ENCODE measurements around the gene SPECC1.
"Not testable (repeated sequence)": the region's sequence is repeated elsewhere in the genome, so short reads cannot be mapped to it uniquely, and the experiment has no call there.

SPECC1 gene

DNA sequence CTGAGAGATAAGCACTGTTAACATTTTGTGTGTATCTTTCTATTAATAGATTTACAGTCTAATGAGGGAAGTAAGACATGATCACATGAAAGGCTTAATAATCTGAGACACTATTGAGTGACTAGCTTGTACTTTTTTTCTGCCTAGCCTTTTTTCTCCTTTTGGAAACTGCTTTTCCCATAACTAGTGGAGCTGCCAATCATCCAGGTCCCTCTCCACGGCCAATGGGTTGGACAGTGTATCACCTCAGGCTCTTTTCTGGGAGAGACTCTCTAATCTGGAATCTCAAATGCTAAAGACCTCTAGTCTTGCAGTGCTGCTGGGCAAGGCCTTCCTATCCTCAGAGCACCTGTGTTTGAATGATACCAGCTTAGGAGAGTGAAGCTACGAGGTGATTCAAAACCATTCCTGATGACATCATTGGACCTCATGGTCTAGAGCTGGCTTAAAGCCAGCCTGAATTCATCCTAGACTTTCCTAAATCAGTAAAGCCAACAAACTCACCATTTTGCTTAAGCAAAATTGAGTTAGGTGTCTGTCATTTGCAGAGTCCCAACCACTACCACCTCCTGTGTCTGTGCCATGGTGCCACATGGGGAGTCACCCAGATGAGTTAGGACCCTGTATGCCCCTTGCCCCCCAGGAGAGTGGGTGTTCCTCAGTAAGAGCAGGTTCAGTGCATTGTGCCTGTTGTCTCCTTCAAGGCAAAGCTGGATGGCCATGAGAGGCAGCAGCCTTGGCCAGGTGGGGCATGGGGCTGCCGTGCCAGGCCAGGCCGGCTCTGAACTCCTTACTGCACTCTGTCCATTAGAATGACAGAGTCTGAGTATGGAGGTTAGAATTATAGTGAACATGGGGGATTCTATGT lies 62.9 kb downstream of the SPECC1 start:
- FAIRE-seq: no peak

DNA sequence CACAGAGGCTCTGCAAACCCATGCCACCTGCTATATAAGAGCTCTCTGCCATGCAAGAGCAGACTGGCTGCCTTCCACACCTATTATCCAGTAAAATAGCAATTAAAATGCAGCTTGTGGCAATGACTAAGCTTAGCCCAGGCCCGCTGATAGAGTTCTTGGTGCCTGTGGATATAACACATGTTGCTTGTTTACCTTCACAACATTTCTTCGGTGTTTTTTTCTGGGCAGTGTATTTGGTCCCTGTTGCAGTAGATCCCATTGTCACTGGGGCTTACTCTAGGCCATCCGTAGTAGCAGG lies 63.5 kb downstream of the SPECC1 start:
- no peak for FAIRE-seq

DNA sequence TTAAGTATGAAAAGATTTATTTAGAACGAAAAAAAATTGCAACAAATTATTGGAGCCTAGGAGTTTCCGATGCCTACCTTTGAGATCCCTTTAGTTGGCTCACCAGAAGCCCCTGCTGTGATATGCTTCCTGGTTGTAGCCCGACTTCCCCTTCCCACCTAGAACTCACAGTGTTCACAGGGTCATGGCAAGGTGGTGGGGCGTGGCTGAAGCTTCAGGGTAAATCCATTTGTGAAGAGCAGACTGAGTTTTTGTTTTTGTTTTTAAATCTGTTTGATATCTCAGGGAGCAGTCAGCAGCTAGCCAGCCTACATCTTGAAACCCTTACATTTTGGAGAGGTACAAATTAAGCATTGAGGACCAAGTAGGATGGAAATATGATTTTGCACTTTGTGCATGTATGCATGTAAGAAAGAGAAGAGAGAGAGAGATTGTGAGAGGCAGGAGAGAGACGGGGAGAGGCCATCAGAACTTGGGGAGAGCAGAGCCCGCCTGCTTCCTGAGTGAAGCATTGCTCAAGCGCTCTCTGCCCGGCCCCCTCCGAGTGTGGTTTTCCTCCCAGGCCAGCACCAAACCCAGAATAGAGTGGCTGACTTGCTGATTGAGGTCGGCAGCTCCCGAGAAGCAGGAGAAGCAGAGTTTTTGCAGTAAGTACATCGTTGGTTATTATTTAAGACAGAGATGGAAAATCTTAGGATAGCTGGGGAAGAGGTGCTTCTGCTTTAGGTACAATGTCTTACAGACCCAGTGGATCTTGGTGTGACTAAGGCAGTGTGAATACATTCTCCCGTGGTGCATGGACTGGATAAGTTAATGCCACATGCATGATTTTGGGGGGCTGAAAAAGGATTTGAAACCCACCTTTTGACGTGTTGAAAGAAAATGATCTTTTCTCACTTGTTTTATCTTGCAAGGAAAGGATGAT lies 64.2 kb downstream of the SPECC1 start:
- no peak for FAIRE-seq

DNA sequence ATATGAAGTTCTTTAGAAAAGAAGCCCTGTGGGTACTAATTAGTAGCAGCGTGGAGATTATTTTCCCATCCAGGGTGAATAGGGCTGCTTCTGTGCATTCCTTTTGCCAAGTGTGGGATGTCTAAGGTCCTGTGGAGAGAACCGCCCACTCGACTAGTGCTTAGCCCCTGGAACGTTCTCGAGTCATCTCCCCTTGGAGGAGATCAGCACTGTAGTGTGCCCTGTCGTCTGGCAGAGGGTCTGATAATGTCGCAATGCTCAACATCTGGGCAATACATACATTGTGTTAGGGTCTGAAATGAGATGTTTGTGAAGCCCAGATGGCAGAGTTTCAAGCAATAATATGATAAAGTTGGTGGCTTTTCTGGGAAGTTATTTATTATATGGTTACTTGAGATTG lies 64.8 kb downstream of the SPECC1 start:
- FAIRE-seq: no peak

DNA sequence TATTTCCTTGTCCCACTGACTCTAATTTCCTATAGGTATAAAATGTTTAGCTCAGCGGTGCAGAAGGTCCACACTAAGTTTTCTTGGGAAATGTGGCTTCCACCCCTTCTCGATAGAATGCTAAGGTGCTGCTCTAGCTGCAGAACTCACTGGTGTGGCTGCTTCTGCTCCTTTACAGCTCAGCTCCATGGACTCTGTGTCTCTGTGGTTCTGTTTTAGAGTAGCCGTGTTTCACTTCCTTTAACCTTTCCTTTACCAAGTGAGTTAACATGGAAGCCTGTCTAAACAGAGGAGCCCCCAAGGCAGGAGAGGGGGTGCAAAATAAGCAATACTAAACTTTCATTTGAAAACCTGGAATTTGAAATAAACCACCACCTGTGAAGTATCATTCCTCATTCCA lies 65.3 kb downstream of the SPECC1 start:
- no peak for FAIRE-seq

DNA sequence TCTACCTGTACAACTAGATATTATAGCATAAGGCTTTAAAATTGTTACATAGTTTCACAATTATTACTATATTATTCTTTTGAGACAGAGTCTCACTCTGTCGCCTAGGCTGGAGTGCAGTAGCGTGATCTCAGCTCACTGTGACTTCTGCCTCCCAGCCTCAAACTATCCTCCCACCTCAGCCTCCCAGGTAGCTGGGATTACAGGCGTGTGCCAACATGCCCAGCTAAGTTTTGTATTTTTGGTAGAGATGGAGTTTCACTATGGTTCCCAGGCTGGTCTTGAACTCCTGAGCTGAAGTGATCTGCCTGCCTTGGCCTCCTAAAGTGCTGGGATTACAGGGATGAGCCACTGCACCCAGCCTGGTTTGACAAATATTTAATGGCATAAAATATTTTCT lies 67.0 kb downstream of the SPECC1 start:
- not testable (repeated sequence) for FAIRE-seq

DNA sequence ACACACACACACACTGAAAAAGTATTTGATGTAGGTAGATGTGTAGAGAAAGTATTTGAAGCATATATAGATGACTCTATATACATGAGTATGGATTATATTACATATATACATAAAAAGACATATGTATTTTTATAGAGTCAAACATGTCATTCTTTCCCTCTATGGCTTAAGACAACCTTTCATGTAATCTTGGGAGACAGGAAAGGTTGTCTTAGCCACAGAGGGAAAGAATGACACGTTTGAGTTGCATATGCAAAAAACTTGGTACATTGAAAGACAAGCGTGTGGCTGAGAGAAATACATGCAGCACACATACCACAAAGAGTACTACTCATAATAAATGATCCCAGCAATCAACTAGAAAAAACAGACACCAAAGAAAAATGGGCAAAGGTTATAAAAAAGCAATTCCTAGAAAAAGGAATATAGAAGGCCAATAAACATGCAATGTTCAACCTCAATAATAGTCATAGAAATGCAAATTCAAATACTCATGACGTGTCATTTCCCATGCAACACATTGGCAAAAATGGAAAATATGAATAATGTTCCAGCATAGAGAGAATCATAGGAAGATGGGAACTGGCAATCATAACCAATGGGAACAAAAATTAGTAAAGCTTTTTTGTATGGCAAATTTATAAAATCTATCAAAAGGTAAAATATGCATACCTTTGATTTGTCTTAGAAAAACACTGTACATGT lies 69.0 kb downstream of the SPECC1 start:
- no peak for FAIRE-seq

DNA sequence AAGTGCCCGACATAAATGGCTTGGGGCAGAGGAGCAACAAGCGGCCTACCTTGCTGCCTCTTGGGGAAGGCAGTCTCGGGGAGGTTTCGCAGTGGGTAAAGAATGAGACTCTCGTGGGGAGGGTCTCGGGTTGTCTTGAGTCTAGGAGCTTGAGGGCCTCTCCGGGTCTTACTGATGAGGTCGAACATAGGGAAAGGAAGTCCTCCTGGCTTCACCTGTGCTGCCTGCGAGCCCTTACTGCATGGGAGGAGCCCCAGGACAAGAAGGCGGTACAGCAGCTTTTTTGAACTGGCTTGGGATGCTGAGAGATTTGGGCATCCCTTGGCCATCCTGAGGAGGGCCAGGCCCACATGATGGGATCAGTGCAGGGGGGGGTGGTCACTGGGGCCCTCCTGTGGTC lies 71.4 kb downstream of the SPECC1 start:
- no peak for FAIRE-seq

DNA sequence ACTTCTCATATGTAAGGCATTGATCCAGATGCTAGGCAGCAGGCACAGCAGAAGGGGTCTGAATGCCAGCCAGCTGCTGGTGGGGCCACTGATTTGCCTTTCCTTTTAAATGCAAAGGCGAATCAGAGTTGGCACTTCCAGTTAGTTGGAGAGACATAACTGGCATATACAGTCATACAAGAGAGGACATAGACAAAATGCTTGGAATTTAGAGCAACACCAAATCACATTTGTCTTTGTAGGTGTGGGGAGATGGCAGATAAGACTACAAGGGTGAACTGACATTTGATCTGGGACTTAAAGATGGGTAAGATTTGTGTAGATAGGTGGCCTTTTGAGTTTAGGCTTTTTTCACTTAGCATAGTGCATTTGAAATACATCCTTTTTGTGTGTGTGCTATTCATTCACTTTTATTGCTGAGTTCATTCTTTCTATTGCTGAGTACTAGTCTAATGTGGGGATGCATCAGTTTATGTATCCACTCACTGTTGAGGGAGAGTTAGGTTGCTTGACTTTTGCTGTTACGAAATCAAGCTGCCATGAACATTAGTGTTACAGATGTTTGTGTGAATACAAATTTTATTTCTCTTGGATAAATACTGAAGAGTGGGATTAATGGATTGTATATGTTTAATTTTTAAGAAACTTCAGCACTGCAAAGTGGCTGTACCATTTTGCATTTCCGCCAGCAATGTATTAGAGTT lies 74.1 kb downstream of the SPECC1 start:
- FAIRE-seq: no peak

DNA sequence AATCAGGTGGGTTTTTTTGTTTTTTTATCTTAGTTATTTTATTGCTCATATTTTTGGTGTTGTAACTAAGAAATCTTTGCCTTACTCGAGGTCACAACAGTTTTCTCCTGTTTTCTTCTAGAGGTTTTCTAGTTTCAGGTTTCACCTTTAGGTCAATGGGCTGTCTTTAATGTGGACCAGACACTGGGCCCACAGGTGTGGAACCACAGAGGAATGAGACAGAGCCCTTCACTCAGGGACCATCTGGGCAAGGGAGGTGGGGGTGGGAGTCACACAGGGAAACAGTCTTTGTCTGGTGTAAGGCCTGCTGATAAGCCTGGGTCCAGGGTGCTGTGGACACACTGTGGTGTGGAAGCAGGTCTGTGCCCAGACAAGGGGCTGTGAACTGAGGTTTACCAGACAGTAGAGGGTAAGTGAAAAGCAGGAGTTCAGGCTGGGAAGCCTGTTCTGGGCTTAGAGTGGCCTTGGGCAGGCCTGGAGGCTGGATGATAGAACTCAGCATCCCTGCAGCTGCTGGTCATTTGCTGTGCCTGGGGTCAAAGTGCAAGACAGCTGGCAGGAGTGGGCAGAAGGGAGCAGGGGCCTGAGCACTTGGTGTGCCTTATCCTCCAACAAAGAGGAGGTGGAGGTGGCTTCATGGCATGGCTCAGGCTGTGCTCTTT lies 75.6 kb downstream of the SPECC1 start:
- no peak for FAIRE-seq

DNA sequence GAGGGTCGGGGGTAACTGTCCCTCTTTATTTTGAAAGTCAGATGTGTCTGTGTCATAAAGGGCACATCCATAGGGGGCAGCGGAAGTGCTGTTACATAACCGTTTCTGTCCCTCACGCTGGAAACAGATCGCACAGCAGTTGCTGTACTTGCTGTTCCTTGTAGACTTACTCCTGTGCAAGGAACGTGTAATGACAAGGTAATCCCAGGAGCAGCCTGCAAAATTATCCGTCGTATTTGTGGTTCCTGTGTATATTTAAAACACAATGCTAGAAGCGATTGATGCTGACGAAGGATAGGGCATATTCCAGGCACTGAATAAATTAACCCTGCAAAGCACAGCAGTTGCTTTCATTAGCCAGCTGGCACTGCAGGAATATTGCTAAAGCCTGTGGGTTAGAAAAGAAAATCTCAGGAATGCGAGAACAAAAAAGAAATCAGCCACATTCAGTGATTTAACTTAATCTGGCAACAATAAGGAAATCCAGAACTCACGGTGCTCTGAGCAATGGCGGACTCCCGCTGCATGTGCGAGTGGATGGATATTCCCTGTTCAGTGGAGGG lies 76.2 kb downstream of the SPECC1 start:
- FAIRE-seq: no peak

DNA sequence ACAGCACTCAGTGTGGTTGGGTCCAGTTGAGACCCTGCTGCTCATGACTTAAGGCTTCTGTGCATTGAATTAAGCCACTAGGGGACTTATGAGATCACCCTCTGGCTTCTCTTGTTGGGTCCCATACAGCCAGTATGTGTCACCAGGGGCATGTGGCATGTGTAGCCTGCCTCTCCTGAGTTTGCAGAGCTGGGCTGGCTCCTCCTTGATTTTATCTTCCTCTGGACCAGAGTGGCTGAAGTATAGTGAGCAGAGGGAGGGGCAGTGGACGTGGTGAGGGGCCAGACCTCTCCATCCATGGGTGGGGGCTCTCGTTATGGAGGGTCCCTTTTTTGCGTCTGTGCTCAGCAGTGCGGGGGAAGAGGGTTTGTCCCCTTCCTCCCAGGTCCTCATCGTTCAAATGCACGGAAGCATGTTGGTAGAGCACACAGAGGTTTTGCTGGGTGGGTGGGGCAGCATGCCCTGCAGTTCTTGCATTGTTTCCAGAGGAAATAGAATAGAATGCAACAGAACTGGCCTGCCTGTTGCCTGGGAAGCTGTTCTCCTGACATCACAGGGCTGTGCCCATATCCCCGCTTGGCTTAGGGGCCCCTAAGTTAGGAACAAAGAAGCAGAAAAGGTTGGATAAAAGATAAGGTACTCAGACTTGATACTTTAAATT lies 77.4 kb downstream of the SPECC1 start:
- FAIRE-seq: no peak

DNA sequence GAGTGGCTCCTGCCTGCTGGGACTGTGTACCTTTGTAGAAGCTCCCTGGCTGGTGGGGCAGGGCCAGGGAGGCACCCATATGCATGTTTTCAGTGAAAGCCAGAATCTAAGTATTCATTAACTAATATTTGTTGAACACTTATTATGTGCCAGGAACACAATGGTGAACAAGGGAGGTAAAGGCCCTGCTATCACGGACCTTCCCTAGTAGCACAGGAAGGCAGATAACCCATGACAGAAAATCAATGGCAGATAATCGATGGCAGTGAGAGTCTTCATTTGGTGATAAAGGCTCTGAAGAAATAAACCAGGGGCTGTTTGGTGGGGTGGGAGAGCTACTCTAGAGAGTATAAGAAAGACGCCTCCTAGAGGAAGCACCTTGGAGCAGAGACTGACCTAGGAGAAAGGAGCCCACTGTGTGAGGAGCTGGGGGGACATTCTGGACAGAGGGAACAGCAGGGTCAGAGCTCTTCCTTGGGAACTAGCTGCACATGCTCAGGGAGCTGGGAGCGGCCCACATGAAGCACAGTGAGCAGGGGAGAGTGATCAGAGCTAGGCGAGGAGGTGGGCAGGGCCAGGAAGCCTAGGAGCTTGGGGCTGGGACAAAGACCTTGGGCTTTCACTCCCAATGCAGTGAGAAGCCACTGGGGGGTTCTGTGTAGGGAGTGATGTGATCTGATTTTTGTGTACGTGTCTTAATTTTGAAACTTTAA lies 78.5 kb downstream of the SPECC1 start:
- no peak for FAIRE-seq

DNA sequence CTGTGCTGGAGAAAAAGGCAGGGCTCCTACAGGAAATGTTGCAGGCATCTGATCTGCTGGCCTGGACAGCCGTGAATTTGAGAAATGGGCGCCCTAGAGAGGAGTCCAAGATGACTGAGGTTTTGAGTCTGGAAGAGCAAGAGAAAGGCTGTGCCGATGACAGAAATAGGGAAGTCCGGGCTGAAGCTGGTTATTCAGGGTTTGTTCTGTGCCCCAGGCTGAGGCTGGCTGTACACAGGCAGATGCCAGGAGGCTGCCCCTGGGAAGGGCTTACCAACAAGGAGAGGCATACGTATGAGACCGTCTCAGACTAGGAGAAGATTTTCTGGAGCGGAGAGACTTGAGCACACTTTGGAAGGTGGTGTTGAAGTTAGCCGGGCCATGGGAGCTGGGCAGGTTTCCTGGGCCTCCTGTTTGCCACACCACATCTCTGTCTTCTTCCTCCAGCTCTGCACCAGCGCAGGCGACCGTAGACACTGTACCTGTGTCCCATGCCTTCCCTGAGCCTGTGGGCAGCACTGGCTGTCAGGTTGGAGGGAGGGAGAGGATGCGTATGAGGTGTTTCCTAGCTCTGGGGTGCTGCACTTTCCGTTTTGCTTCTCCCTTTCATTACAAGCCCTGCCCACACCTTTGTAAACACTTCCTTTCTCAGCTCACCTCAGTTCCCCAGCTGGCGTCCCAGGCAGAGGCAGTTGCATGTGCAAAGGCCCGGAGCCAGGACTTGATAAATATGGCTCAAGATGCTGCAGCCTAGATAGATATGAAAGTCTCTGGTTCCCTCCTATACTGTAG lies 80.8 kb downstream of the SPECC1 start:
- no peak for FAIRE-seq

DNA sequence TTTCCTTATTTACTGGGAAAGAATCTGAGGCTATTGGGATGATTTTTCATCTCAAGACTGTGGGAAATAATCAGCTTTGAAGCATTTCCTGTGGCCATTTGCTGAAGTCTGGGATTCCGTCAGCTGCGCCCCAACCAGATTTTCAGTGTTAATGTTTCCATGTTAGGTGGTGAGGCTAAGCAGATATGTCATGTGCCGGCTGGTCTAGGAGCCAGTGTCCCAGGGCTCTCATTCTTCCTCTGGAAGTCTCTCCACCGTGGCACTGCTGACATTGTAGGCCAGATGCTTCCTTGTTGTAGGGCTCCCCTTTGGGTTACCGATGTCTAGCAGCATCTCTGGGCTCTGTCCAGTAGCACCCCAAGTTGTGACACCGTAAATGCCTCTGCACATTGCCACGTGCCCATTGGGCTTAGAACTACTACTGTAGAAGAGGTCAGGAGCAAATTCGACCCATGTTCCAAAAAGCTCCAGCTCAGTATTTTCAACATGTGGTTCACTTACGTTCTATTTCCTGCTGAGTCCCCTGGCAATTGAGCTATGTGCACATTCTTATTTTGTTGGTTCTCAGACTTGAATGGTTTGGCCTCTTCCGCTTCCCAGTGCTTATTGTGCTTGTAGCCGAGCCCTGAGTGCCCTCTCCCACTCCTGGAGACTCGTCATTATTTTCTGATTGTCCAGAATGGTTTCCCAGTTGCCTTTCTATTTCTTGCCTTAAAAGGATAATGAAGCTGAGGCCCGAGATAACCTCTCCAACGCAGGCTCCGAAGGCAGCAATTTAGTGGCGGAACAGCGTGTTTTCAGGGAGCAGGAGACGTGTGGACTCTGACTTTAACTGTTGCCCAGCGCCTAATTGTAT lies 82.2 kb downstream of the SPECC1 start:
- FAIRE-seq: no peak

DNA sequence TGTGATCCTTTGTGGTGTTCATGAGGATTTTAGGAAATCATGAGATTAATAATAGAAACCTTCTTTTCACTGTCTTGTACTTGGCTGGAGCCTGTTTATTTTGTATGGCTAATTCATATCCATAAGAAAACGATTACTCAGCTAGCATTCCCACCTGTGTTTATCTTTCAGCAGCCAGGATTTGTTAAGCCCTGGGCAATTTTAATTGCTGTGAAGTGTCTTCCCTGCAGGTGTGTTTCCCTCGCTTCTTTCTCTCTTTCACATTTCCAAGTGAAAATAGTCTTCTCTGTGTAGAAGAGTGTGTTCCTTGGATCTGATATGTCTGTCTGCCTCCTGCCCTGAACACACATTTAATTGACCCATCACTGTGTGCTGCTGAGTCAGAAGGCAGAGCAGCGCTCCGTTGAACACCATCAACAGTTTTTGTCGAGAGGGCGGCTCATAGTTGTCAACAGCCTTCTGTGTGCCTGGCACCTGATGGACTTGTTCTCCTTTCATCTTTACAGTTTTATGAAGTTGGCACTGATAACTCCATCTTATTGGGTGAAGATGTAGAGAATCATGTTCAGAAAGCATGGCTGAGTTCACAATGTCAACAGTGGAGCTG lies 83.2 kb downstream of the SPECC1 start:
- FAIRE-seq: no peak

DNA sequence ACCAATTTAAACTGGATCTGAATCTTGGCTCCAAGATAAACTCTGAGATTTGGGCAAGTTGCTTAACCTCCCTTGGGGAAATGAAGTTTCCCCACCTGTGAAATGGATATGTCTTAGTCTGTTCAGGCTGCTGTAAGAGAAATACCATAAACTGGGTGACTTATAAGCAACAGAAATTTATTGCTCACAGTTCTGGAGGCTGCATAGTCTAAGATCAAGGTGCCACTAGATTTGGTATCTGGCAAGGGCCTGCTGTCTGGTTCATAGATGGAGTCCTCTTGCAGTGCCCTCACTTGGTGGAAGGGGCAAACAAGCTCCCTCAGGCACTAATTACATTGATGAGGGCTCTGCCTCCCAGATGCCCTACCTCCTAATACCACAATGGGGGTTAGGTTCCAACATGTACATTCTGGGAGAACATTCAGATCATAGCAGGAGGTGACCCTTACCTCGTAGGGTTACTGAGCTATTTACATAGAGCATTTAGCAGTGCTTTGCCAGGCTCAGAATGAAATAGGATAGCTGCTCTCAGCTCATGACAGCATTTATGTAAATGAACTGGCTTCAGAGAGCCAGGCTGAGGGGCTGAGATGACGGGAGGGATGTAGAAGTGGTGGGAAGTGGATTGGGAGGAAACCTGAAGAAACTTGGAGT lies 83.9 kb downstream of the SPECC1 start:
- no peak for FAIRE-seq

DNA sequence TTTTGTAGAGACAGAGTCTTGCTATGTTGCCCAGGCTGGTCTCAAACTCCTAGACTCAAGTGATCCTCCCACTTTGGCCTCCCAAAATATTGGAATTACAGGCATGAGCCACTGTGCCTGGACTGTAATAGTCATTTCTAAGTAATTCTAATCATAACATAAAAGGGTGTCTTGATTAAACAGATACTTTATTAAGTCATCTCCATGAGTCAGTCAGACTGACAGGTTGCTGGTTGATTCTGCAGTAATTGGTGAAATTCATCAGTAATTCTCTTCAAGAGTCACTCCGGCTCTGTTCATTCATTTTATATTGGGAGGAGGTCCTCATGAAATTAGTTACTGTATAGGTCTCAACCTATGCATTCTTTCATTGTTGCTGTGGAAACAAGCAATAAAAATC lies 85.6 kb downstream of the SPECC1 start:
- FAIRE-seq: no peak

All from endometrium (tissue), 2 donors.